HCT116 (cell line): ENCODE data around the gene USP54. TPM values are rescaled to one million over a fixed set of nuclear protein-coding genes. Genes with fewer than 3 reads are reported as not detected.

ENCODE experiments used
- ATAC-seq: fragments of 200-7000 bp; cut with Tn5 transposase; 2 replicates; pipeline ENCODE4 v1.9.1; 2020; ENCODE audit warnings: mild to moderate bottlenecking, moderate library complexity
- BruUV-seq: library from RNA; stranded (reverse); fragments of 400-500 nt; replicated peaks from 2 replicates; lab custom pipeline; 2021; lab: Mats Ljungman, UMichigan
- CTCF ChIA-PET: fragments of 300-600 bp; sonication (Branson Sonifier 250); formaldehyde crosslinking; loops from one replicate; lab custom pipeline; 2021; ENCODE audit warnings: antibody characterized with exemption; lab: Charles Lee
- POLR2A ChIA-PET: fragments of 300-600, 350-600 bp; sonication (Branson Sonifier 250); formaldehyde crosslinking; loops from one replicate; lab custom pipeline; 2021; ENCODE audit warnings: antibody characterized with exemption; lab: Charles Lee
- RAD21 ChIA-PET, 2 experiments: fragments of 300-600 bp; sonication (Branson Sonifier 250); formaldehyde crosslinking; loops; one replicate each; lab custom pipeline; 2023; ENCODE audit warnings: low total read pairs in 2 of 2; ENCODE audit not compliant: uncharacterized antibody in 2 of 2, unreplicated experiment in 2 of 2, low non-redundant PET in 1 of 2; lab: Charles Lee
- DNase-seq: peaks from one replicate; pipeline ENCODE4 v3.0.0-alpha.2; 2010; ENCODE audit warnings: low read depth, low spot score
- H2AFZ ChIP-seq: fragments of 200-600 bp; shearing (Covaris generic), sonication (generic); 2 replicates; pipeline ENCODE4 v1.6.1; 2017; ENCODE audit warnings: low read depth, mixed run types, mixed read lengths, antibody characterized with exemption, low read length; ENCODE audit not compliant: poor library complexity, severe bottlenecking
- H3K27ac ChIP-seq: 2 replicates; pipeline ENCODE4 v1.5.1; 2012; ENCODE audit warnings: low read depth, low read length
- H3K27me3 ChIP-seq: fragments of 200-600 bp; sonication (generic); 2 replicates; pipeline ENCODE4 v1.6.1; 2016; ENCODE audit warnings: mixed run types, low read length, mixed read lengths; ENCODE audit not compliant: insufficient read depth
- H3K36me3 ChIP-seq, 2 experiments: fragments of 200-500 bp in 1 of 2; fragments of 200-600 bp in 1 of 2; sonication (Bioruptor generic) in 1 of 2; sonication (generic) in 1 of 2; 2 replicates each; pipeline versions ENCODE4 v1.5.1 to v1.6.1; 2014 to 2016; ENCODE audit warnings: low read length in 2 of 2, inconsistent platforms in 1 of 2, mixed read lengths in 1 of 2, mixed run types in 1 of 2; ENCODE audit not compliant: insufficient read depth in 2 of 2, control insufficient read depth in 1 of 2
- H3K4me1 ChIP-seq, 2 experiments: fragments of 200-600 bp in 1 of 2; sonication (generic) in 1 of 2; 2 replicates each; pipeline versions ENCODE4 v1.5.1 to v1.6.1; 2012 to 2017; ENCODE audit warnings: low read length in 2 of 2, inconsistent platforms in 1 of 2, mild to moderate bottlenecking in 1 of 2, mixed read lengths in 1 of 2, mixed run types in 1 of 2, moderate library complexity in 1 of 2; ENCODE audit not compliant: insufficient read depth in 2 of 2, control insufficient read depth in 1 of 2
- H3K4me2 ChIP-seq: fragments of 200-600 bp; sonication (generic); 2 replicates; pipeline ENCODE4 v1.6.1; 2017; ENCODE audit warnings: mixed run types, low read length, mixed read lengths
- H3K4me3 ChIP-seq, 2 experiments: fragments of 200-600 bp in 1 of 2; sonication (generic) in 1 of 2; replicated peaks in 1 of 2; 2 replicates each; pipeline ENCODE4 v1.5.1; 2011 to 2016; ENCODE audit warnings: low read length in 2 of 2, control low read depth in 1 of 2, low read depth in 1 of 2, mild to moderate bottlenecking in 1 of 2, mixed read lengths in 1 of 2, mixed run types in 1 of 2
- H3K79me2 ChIP-seq: fragments of 200-600 bp; sonication (generic); 2 replicates; pipeline ENCODE4 v1.6.1; 2017; ENCODE audit warnings: mild to moderate bottlenecking, mixed run types, low read length, moderate library complexity, mixed read lengths; ENCODE audit not compliant: insufficient read depth
- H3K9ac ChIP-seq: fragments of 200-600 bp; sonication (generic); 2 replicates; pipeline ENCODE4 v1.6.1; 2016; ENCODE audit warnings: low read length, mixed read lengths
- H3K9me2 ChIP-seq: fragments of 200-600 bp; sonication (generic), shearing (Covaris generic); 2 replicates; pipeline ENCODE4 v1.6.1; 2017; ENCODE audit warnings: mixed run types, mild to moderate bottlenecking, moderate library complexity; ENCODE audit not compliant: insufficient read depth
- H3K9me3 ChIP-seq, 2 experiments: fragments of 200-500 bp in 1 of 2; fragments of 200-600 bp in 1 of 2; sonication (Bioruptor generic) in 1 of 2; sonication (generic) in 1 of 2; 2 replicates each; pipeline ENCODE4 v1.6.1; 2014 to 2017; ENCODE audit warnings: low read length in 2 of 2, mixed read lengths in 2 of 2, inconsistent platforms in 1 of 2, low read depth in 1 of 2, mild to moderate bottlenecking in 1 of 2, mixed run types in 1 of 2, moderate library complexity in 1 of 2; ENCODE audit not compliant: control insufficient read depth in 1 of 2, insufficient read depth in 1 of 2
- H4K20me1 ChIP-seq: fragments of 200-600 bp; sonication (generic), shearing (Covaris generic); 2 replicates; pipeline ENCODE4 v1.6.1; 2017; ENCODE audit warnings: mixed run types, mild to moderate bottlenecking, moderate library complexity; ENCODE audit not compliant: insufficient read depth
- CBX3 ChIP-seq: IDR thresholded peaks from 2 replicates; pipeline ENCODE4 v1.6.1; 2012; ENCODE audit warnings: low read depth
- CTCF ChIP-seq, 3 experiments: fragments of 200-600 bp in 1 of 3; sonication (generic) in 1 of 3; IDR thresholded peaks in 2 of 3; conservative IDR thresholded peaks in 1 of 3; 2 replicates each; pipeline ENCODE4 v1.5.1; 2012 to 2017; ENCODE audit warnings: low read depth in 2 of 3, low read length in 2 of 3, antibody characterized with exemption in 1 of 3, borderline replicate concordance in 1 of 3, control low read depth in 1 of 3, mild to moderate bottlenecking in 1 of 3, mixed read lengths in 1 of 3, mixed run types in 1 of 3, moderate library complexity in 1 of 3; ENCODE audit not compliant: insufficient read depth in 1 of 3
- EGR1 ChIP-seq: IDR thresholded peaks from 2 replicates; pipeline ENCODE4 v1.6.1; 2012; ENCODE audit warnings: low read depth
- ELF1 ChIP-seq: IDR thresholded peaks from 2 replicates; pipeline ENCODE4 v1.6.1; 2012; ENCODE audit warnings: low read depth, borderline replicate concordance
- EZH2 ChIP-seq: fragments of 200-600 bp; sonication (generic); IDR thresholded peaks from 2 replicates; pipeline ENCODE4 v1.6.1; 2017; ENCODE audit warnings: antibody characterized with exemption, mixed run types
- EZH2phosphoT487 ChIP-seq: fragments of 200-600 bp; IDR thresholded peaks from 2 replicates; pipeline ENCODE4 v1.6.1; 2018; ENCODE audit warnings: antibody characterized with exemption, borderline replicate concordance
- FOSL1 ChIP-seq: IDR thresholded peaks from 2 replicates; pipeline ENCODE4 v1.6.1; 2012; ENCODE audit warnings: low read depth
- JUND ChIP-seq: IDR thresholded peaks from 2 replicates; pipeline ENCODE4 v1.6.1; 2012
- MAX ChIP-seq: IDR thresholded peaks from 2 replicates; pipeline ENCODE4 v1.6.1; 2012
- POLR2A ChIP-seq: IDR thresholded peaks from 2 replicates; pipeline ENCODE4 v1.7.0; 2011; ENCODE audit warnings: borderline replicate concordance; ENCODE audit not compliant: insufficient read depth, insufficient read length; ENCODE audit errors: extremely low read depth
- POLR2AphosphoS5 ChIP-seq: IDR thresholded peaks from 2 replicates; pipeline ENCODE4 v1.6.1; 2011; ENCODE audit warnings: mild to moderate bottlenecking, low read depth, low read length, moderate library complexity
- SIN3A ChIP-seq: IDR thresholded peaks from 2 replicates; pipeline ENCODE4 v1.6.1; 2012; ENCODE audit warnings: low read depth
- SP1 ChIP-seq: IDR thresholded peaks from 2 replicates; pipeline ENCODE4 v1.6.1; 2012; ENCODE audit warnings: low read depth
- SRF ChIP-seq: IDR thresholded peaks from 2 replicates; pipeline ENCODE4 v1.6.1; 2012; ENCODE audit warnings: low read depth
- TCF7L2 ChIP-seq: IDR thresholded peaks from 2 replicates; pipeline ENCODE4 v1.7.0; 2011; ENCODE audit warnings: borderline replicate concordance, inconsistent platforms; ENCODE audit not compliant: insufficient read depth, insufficient read length; ENCODE audit errors: extremely low read depth
- YY1 ChIP-seq: IDR thresholded peaks from 2 replicates; pipeline ENCODE4 v1.6.1; 2011; ENCODE audit warnings: low read length, low read depth, moderate library complexity, mild to moderate bottlenecking; ENCODE audit not compliant: insufficient replicate concordance; ENCODE audit errors: extremely low read depth
- ZFX ChIP-seq: fragments of 450-650 bp; IDR thresholded peaks from 2 replicates; pipeline ENCODE4 v1.6.1; 2017
- ZNF274 ChIP-seq: fragments of 200-500 bp; sonication (Bioruptor generic); IDR thresholded peaks from 2 replicates; pipeline ENCODE4 v1.6.1; 2014; ENCODE audit warnings: mild to moderate bottlenecking, low read depth, low read length, inconsistent platforms
- intact Hi-C: fragments of 100-400 bp; cut with micrococcal nuclease; formaldehyde crosslinking; loops from 2 replicates; pipeline ENCODE4 v1.10.0; 2022
- total RNA-seq: library from RNA; stranded (reverse); gene quantifications from one replicate; pipeline ENCODE4 v1.2.1, GENCODE V29; 2021; ENCODE audit not compliant: unreplicated experiment
- TF ChIP-seq, protein P1 (sequence below): IDR thresholded peaks from 2 replicates; pipeline ENCODE4 v1.6.1; 2011; ENCODE audit warnings: mild to moderate bottlenecking, low read length, moderate library complexity; ENCODE audit not compliant: insufficient replicate concordance; ENCODE audit errors: extremely low read depth
- TF ChIP-seq, protein P2 (sequence below): IDR thresholded peaks from 2 replicates; pipeline ENCODE4 v1.6.1; 2012; ENCODE audit warnings: low read depth

USP54 gene
- total RNA-seq, 1 experiment from 2014 or later: 28.0 TPM

DNA sequence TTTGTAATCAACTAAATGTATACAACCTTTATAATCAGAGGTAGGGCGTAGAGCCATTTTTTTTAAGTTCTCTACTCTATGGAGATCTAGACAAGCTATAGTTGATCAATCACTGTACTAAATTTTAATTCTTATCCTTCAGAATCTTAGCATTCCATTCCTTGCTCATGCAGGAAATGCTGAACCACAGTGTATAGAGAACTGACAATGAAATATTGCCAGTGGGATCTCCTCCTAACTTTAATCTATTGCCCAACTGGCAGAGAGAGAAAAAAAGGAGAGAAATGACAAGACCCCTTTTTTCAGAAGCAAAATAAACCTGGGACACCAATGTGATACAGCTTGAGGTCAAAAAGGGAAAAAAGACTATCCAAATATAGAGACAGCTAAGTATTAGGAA is 68.9 kb downstream of the USP54 start:
- Histone ChIP-seq H3K9ac (no peak overlapping the region), H3K79me2 (no peaks in the 10 kb centered on the region), H3K27me3 (no peaks in the 10 kb centered on the region), H3K4me1 (no peaks in the 10 kb centered on the region), H3K9me3 (no peaks in the 10 kb centered on the region), H3K36me3 (peaks cover 0 to 11% of the 10 kb centered on the region in 2 experiments; a peak in 3 of 4 replicates), H3K27ac (no peak overlapping the region), H3K4me2 (no peak overlapping the region), H2AFZ (no peak overlapping the region), H3K4me3 (no peak overlapping the region), H4K20me1 (no peaks in the 10 kb centered on the region), H3K9me2 (no peaks in the 10 kb centered on the region)
- RAD21 ChIA-PET: no interaction called here
- no TSS peak for BruUV-seq
- POLR2A ChIA-PET: no interaction called here
- no peak for TF ChIP-seq ZFX
- no peak for TF ChIP-seq FOSL1
- no peak for TF ChIP-seq SP1
- TF ChIP-seq ELF1: no peak
- no peak for TF ChIP-seq EZH2phosphoT487
- no peak for TF ChIP-seq POLR2A
- no peak for TF ChIP-seq ZNF274
- TF ChIP-seq EGR1: no peak
- TF ChIP-seq SRF: no peak
- TF ChIP-seq CBX3: no peak
- no peak for TF ChIP-seq EZH2
- no peak for TF ChIP-seq JUND
- no peak for TF ChIP-seq TCF7L2
- TF ChIP-seq, protein P1, sequence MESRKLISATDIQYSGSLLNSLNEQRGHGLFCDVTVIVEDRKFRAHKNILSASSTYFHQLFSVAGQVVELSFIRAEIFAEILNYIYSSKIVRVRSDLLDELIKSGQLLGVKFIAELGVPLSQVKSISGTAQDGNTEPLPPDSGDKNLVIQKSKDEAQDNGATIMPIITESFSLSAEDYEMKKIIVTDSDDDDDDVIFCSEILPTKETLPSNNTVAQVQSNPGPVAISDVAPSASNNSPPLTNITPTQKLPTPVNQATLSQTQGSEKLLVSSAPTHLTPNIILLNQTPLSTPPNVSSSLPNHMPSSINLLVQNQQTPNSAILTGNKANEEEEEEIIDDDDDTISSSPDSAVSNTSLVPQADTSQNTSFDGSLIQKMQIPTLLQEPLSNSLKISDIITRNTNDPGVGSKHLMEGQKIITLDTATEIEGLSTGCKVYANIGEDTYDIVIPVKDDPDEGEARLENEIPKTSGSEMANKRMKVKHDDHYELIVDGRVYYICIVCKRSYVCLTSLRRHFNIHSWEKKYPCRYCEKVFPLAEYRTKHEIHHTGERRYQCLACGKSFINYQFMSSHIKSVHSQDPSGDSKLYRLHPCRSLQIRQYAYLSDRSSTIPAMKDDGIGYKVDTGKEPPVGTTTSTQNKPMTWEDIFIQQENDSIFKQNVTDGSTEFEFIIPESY: no peak
- no peak for TF ChIP-seq CTCF (IDR thresholded peaks at IDR 0.05 in 2 of 3, conservative IDR thresholded peaks at IDR 0.05 in 1 of 3; ENCODE audit: borderline replicate concordance in 1 of 3, insufficient read depth in 1 of 3, low read depth in 2 of 3, low read length in 2 of 3)
- TF ChIP-seq YY1: no peak
- TF ChIP-seq POLR2AphosphoS5: no peak
- TF ChIP-seq SIN3A: no peak
- TF ChIP-seq MAX: no peak
- TF ChIP-seq, protein P2, sequence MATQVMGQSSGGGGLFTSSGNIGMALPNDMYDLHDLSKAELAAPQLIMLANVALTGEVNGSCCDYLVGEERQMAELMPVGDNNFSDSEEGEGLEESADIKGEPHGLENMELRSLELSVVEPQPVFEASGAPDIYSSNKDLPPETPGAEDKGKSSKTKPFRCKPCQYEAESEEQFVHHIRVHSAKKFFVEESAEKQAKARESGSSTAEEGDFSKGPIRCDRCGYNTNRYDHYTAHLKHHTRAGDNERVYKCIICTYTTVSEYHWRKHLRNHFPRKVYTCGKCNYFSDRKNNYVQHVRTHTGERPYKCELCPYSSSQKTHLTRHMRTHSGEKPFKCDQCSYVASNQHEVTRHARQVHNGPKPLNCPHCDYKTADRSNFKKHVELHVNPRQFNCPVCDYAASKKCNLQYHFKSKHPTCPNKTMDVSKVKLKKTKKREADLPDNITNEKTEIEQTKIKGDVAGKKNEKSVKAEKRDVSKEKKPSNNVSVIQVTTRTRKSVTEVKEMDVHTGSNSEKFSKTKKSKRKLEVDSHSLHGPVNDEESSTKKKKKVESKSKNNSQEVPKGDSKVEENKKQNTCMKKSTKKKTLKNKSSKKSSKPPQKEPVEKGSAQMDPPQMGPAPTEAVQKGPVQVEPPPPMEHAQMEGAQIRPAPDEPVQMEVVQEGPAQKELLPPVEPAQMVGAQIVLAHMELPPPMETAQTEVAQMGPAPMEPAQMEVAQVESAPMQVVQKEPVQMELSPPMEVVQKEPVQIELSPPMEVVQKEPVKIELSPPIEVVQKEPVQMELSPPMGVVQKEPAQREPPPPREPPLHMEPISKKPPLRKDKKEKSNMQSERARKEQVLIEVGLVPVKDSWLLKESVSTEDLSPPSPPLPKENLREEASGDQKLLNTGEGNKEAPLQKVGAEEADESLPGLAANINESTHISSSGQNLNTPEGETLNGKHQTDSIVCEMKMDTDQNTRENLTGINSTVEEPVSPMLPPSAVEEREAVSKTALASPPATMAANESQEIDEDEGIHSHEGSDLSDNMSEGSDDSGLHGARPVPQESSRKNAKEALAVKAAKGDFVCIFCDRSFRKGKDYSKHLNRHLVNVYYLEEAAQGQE: no peak
- no peak for DNase-seq
- CTCF ChIA-PET: no interaction called here
- ATAC-seq: no peak
- intact Hi-C loops: no loop called here
